Fibroblast of pulmonary artery (primary cell): ENCODE measurements around the gene AKT2.

Source experiments
- DNase-seq: peaks from one replicate; pipeline ENCODE4 v3.0.0-alpha.2; 2010; ENCODE audit warnings: low read depth
- H3K4me3 ChIP-seq: replicated peaks from 2 replicates; pipeline ENCODE4 v1.5.1; 2011; ENCODE audit warnings: low read depth, mild to moderate bottlenecking, control low read depth, low read length, moderate library complexity
- CTCF ChIP-seq: IDR thresholded peaks from 2 replicates; pipeline ENCODE4 v1.5.1; 2011; ENCODE audit warnings: mild to moderate bottlenecking, control low read depth, low read length, inconsistent platforms; ENCODE audit errors: missing control alignments

AKT2 gene

GRCh38 chr19:40213251-40213829, 71.8 kb downstream of the AKT2 start:
- no peak for TF ChIP-seq CTCF
- no peak overlapping the region for H3K4me3 ChIP-seq
- DNase-seq: no peak

GRCh38 chr19:40210889-40211288, 74.3 kb downstream of the AKT2 start:
- DNase-seq: no peak
- no peak overlapping the region for H3K4me3 ChIP-seq
- TF ChIP-seq CTCF: no peak

GRCh38 chr19:40208602-40209001, 76.5 kb downstream of the AKT2 start:
- H3K4me3 ChIP-seq: no peak overlapping the region
- TF ChIP-seq CTCF: no peak
- no peak for DNase-seq

- no peak for TF ChIP-seq CTCF
- no peak overlapping the region for H3K4me3 ChIP-seq
- DNase-seq: no peak
These were observed 79.4 kb downstream of the AKT2 start for GRCh38 chr19:40205760-40206159.

- TF ChIP-seq CTCF: no peak
- no peak overlapping the region for H3K4me3 ChIP-seq
- DNase-seq: no peak
These were observed 80.8 kb downstream of the AKT2 start for GRCh38 chr19:40204381-40204780.

GRCh38 chr19:40200341-40201099, 84.6 kb downstream of the AKT2 start:
- no peak for TF ChIP-seq CTCF
- H3K4me3 ChIP-seq: no peak overlapping the region
- DNase-seq: no peak
